ENCODE data around the gene HES2.

DNA sequence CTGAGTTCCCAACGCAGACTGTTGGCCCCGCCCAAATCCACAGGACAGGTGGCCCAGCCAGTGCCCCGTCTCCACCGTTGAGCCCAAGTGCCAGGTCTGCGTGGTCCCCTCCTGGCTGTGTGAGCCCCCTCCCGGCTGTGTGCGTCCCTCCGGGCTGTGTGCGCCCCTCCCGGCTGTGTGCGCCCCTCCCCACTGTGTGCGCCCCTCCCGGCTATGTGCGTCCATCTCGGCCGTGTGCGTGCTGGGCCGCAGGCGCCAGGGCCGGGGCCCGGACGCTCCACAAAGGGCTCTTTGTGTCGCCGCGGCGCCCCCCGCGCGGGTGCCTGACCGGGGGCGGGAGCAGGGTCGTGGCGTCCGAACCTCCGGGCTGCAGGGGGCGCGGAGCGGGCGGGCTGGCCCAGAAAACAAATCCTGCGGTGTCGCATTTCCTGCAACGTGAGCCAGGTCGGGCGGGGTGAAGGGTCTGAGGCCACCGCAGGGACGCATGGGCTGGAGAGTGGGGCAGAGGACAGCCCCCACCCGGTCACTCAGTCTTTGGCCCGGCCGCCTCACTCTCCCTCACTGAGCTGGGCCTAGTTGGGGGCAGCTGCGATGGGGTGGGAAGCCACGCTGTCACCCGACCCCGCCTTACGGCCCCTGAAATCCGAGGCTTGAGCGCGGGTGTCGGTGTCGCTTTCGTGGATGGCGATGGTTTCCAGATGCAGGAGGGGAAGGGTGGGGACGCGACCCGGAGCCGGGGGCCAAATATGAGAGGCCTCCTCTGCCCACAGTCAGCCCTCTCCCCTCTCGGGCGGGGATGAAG is 27.5 kb upstream of the HES2 start:
- TF ChIP-seq CTCF (IDR thresholded peaks at IDR 0.05), result no peak
- TF ChIP-seq POLR2A (IDR thresholded peaks at IDR 0.05), result no peak

All from breast epithelium (tissue), 3 donors.